Astrocyte of the hippocampus (primary cell): Measurements from ENCODE around the gene GPRIN2.

Source experiments
- DNase-seq: peaks from one replicate; pipeline ENCODE4 v3.0.0; 2011; ENCODE audit warnings: low read depth, low spot score

Gene GPRIN2

DNA sequence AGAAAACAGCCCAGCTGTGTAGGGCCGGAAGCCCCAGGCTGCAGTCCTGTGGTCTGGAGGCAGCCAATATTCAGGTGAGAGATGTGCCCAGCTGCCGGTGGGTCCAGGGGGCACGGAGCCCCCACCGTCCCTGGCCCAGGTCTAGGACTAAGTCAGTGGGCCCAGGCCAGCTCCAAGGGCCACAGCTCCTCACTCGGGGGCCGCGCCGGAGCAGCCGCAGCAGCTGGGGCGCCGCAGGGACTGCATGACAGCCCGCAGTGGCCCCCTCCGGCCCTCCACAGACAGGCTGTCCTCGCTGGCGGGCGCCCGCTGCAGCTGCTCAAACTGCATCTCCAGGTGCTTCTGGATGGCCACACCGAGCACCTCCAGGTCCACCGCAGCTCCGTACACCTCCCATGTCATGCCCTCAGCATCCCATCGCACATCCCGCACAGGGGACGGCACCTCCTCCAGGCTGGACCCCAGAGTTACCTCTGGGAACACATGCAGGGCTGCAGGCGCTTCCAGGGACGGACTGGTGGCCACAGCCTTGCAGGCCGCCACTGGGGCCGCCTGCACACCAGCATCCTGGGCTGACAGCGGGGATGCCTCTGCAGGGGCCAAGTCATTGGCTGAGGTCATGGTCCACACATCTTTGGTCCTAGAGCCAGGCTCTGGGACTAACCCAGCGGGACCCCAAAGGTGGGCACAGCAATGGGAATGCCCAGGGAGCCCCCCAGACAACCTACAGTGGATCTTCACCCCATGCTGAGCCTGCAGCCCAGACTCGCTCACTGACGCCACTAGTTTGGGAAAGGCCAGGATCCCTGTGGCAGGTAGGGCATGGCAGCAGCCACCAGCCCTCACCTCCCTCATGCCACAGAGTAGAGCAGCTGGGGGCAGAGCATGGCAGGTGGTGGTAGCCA lies 7.0 kb downstream of the GPRIN2 start:
- no peak for DNase-seq

DNA sequence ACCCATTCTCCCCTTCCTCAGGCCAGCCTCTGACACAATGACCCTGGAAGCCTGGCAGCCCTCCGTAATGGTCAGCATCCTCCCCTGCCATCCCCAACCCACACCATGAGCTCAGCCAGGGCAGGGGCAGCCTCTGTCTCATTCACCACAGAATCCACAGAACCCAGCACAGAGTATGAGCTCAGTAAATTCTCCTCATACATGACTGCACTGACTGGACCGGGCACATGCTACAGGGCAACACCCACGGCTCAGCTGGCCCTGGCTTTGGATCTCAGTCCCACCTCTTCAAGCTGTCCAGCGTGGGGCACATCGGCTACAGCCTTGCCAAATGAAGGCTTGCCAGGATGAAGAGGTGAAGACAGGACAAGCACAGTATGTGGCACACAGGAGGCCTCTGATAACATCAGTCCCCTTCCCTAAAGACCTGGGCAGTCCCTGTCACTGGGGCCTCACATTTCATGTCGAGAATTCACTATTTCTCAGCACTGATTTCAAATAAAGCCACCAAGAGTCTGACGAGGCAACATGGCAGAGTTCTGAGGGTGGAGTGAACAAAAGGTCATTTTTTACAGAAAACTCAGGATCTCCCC lies 7.9 kb downstream of the GPRIN2 start:
- DNase-seq: peak; percentile 57

- no peak for DNase-seq
These were observed 8.6 kb downstream of the GPRIN2 start for GRCh38 chr10:46547541-46548497.

- DNase-seq: no peak
These were observed 9.6 kb downstream of the GPRIN2 start for GRCh38 chr10:46546591-46547540.

- no peak for DNase-seq
These were observed 10.4 kb downstream of the GPRIN2 start for GRCh38 chr10:46545861-46546590.

GRCh38 chr10:46544989-46545791 lies 11.3 kb downstream of the GPRIN2 start:
- peak; percentile 46 for DNase-seq

- DNase-seq: no peak
These were observed 12.7 kb downstream of the GPRIN2 start for GRCh38 chr10:46543466-46544377.

DNA sequence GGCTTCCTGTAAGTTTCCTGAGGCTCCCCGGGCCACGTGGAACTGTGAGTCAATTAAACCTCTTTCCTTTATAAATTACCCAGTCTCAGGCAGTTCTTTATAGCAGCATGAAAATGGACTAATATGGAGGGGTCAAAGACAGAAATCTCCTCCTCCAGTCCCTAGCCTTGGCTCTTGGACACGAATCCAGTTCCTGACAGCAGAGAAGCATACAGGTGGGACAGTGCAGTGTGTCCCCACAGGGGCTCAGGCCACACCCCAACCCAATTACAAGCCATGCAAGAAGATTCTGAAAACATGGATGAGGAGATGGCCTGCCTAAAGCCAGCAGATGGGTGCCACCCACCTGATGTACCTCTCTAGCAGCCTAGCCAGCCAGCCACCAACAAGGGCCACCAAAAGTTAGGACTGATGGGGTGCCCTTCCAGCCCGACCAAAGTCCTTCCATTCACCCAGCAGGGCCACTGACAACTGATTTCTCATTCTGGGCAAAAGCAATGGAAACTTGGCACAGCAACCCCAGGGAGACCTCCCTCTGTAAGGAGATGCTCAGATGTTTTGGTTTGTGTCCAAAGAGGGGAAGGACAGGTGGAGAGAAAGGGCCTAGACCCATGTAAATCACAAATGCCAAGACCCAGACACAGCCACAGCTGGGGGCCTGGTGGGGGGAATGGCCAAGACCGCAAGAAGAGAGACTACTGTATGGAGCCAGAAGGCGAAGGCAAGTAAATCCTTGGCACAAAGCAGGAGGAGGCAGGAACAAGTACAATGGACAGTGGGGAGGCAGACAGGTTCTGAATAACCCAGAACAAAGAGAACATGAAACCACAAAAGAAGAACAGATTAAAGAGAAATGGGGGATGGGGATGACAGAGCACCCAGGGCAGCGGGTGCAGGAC lies 13.6 kb downstream of the GPRIN2 start:
- no peak for DNase-seq

DNA sequence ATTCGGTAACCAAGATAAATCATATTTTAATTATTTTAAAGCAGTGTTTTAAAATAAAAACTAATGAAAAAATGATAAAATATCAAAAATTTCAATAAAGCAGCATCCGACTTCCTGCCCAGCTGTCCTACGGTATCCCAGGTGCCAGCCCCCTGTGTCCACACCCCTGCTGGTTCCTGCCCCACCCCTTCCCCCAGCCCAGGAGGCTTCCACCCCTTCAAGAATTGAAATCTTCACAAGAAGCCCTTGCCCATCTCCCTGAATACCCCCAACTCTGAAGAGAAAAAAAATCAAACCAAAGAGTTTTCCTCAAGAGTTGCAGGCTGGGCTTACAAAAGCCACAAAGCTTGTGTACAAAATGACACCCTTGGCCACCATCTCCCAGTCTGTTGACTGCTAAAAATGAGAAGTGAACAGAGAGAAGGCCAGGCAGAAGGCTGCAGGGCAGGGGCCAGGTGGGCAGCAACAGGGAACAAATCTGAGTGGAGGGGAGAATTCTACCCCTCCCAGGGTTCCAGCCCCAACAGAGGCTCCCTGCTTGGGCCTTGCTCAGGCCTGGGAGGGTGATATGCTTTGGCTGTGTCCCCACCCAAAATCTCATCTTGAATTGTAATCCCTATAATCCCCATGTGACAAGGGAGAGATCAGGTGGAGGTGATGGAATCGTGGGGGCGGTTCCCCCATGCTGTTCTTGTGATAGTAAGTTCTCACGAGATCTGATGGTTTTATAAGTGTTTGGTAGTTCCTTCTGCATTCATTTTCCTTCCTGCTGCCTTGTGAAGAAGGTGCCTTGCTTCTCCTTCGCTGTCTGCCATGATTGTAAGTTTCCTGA lies 14.5 kb downstream of the GPRIN2 start:
- no peak for DNase-seq

- DNase-seq: peak; percentile 55
These were observed 15.3 kb downstream of the GPRIN2 start for GRCh38 chr10:46541017-46541661.

DNA sequence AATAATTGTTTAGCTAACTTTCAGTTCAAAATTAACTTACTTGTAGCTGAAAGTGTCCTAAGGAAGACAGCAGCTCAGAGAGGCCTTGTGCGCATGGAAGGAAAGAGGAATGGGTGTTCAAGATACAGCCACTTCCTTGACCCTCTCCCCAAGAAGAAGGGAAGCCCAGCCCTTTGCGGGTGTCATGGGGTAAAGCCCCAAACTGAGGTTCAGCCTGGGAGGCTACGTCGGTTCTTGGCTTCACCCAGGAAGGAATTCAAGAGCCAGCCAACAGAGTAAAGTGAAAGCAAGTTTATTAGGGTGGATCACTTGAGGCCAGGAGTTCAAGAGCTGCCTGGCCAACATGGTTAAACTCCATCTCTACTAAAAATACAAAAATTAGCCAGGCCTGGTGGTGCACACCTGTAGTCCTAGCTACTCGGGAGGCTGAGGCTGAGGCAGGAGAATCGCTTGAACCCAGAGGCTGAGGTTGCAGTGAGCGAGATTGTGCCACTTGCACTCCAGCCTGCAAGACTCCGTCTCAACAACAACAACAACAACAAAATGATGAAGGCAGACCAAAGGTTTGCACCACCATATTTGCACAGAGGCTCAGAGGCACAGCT lies 15.9 kb downstream of the GPRIN2 start:
- no peak for DNase-seq

- DNase-seq: peak; percentile 79
These were observed 16.7 kb downstream of the GPRIN2 start for GRCh38 chr10:46539596-46540411.

DNA sequence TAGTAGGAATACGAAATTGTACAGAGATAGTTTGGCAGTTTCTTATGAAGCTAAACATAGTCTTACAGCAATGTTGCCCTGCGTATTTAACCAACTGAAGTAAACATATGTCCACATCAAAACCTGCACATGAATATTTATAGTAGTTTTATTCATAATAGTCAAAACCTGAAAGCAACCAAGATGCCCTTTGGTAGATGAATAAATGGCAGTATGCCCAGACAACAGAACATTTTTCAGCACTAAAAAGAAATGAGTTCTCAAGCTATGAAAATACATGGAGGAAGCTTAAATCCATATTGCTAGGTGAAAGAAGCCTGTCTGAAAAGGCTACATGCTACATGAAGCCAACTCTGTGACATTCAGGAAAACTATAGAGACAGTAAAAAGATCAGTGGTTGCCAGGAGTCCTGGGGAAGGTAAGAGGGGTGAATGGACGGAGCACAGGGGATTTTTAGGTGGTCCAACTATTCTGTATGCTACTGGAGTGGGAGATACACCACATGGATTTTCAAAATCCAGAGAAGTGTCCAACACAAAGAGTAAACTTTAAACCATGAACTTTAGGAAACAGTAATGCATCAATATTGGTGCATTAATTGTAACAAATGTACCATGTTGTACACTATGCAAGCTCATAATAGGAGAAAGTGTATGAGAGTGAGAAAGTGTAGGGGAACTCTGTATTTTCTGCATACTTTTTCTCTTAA lies 17.6 kb downstream of the GPRIN2 start:
- no peak for DNase-seq

- no peak for DNase-seq
These were observed 18.3 kb downstream of the GPRIN2 start for GRCh38 chr10:46538155-46538554.
